Fibroblast of skin of left biceps (primary cell): ENCODE measurements around the gene KCNAB3.
A peak's percentile ranks its signal among the peaks of the same experiment; 100 is the strongest.

Experiments used
- DNase-seq, 2 experiments: peaks; one replicate each; pipeline ENCODE4 v3.0.0-alpha.2; 2013; ENCODE audit warnings: low read depth in 2 of 2

KCNAB3 gene

GRCh38 chr17:7903154-7904103, 26.2 kb downstream of the KCNAB3 start:
- no peak for DNase-seq

GRCh38 chr17:7897773-7898172, 31.9 kb downstream of the KCNAB3 start:
- no peak for DNase-seq

- no peak for DNase-seq
Observed at GRCh38 chr17:7897090-7897489, 32.6 kb downstream of the KCNAB3 start.

GRCh38 chr17:7894866-7895265, 34.8 kb downstream of the KCNAB3 start:
- no peak for DNase-seq

GRCh38 chr17:7894226-7894625, 35.4 kb downstream of the KCNAB3 start:
- DNase-seq = no peak

- DNase-seq = no peak
Observed at GRCh38 chr17:7893187-7893880, 36.3 kb downstream of the KCNAB3 start.

GRCh38 chr17:7889166-7889955, 40.3 kb downstream of the KCNAB3 start:
- DNase-seq = peak in 1 of 2 experiments; percentile 55

GRCh38 chr17:7888184-7888920, 41.3 kb downstream of the KCNAB3 start, which contains the start of gene CHD3:
TSS of gene CHD3 (plus strand) at chr17:7888789. CDS start at chr17:7889001, 212 bp downstream.
- DNase-seq = no peak

GRCh38 chr17:7887482-7888183, 42.0 kb downstream of the KCNAB3 start:
- DNase-seq = peak; percentile 99

GRCh38 chr17:7887038-7887481, 42.6 kb downstream of the KCNAB3 start:
- DNase-seq = no peak

- no peak for DNase-seq
Observed at GRCh38 chr17:7886227-7887037, 43.2 kb downstream of the KCNAB3 start.

- DNase-seq = no peak
Observed at GRCh38 chr17:7885367-7886226, 44.1 kb downstream of the KCNAB3 start.

GRCh38 chr17:7884581-7885366, 44.9 kb downstream of the KCNAB3 start:
- DNase-seq = no peak

GRCh38 chr17:7883781-7884386, 45.8 kb downstream of the KCNAB3 start:
- DNase-seq = no peak

GRCh38 chr17:7882629-7883028, 47.0 kb downstream of the KCNAB3 start:
- DNase-seq = no peak

- no peak for DNase-seq
Observed at GRCh38 chr17:7882068-7882467, 47.6 kb downstream of the KCNAB3 start.

GRCh38 chr17:7881276-7882054, 48.2 kb downstream of the KCNAB3 start:
- DNase-seq = no peak
